GM19467 (cell line): ENCODE data around the gene EPS15.
"Not testable (repeated sequence)": the region's sequence is repeated elsewhere in the genome, so short reads cannot be mapped to it uniquely, and the experiment has no call there.

Experiments used
- ATAC-seq: cut with Tn5 transposase; IDR thresholded peaks from one replicate; pipeline ENCODE4 v1.9.1; 2021; ENCODE audit warnings: mild to moderate bottlenecking, moderate library complexity; ENCODE audit not compliant: unreplicated experiment

Gene EPS15

DNA sequence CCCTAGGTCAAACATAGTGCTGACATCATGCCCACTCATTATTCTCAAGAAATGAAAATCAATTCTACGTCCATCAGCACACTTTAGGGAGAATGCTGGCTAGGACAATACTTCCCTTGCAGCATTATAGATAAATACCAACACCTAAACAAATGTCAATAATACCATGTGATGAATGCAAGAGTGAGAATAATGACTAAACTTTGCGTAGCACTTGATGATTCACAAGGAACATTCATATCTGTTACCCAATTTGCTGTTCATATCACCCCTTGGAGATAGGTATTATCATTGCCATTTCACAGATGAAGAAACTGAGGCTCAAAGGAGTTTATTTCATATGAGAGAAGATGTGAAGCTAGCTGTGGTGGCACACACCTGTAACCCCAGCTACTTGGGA lies 24.8 kb upstream of the EPS15 start:
- no peak for ATAC-seq

DNA sequence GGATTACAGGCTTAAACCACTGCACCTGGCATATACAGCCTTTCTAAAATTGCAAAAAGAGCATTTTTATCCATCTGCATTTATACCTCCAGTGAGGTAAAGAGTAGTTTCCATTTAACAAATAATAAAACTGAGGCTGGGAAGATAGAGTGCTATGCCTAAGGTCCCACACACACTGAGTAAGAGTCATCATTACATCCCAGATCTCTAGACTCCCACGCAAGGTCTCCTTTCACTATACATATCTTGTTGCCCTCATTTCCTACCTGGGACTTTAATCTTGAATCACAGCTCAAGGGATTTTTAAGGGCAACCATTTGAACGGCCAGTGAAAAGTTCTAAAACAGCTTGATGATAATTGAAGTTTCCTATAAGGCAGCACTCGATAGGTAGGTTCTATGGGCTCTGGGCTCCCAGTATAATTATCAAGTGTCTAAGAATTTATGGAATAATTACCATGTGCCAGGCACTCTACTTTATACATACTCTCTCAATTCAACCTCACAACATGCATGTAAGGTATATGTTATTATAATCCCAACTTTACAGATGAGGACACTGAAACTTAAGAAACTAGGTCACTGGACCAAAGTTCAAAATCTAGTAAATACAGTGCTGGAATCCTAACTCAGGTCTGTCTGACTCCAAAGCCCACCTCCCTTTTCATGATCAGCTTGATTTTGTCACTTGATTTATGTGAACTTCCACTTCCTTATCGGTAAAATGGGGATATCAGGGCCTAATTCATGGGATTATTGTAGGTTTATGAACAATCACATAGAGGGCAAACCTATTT lies 23.3 kb upstream of the EPS15 start:
- no peak for ATAC-seq

DNA sequence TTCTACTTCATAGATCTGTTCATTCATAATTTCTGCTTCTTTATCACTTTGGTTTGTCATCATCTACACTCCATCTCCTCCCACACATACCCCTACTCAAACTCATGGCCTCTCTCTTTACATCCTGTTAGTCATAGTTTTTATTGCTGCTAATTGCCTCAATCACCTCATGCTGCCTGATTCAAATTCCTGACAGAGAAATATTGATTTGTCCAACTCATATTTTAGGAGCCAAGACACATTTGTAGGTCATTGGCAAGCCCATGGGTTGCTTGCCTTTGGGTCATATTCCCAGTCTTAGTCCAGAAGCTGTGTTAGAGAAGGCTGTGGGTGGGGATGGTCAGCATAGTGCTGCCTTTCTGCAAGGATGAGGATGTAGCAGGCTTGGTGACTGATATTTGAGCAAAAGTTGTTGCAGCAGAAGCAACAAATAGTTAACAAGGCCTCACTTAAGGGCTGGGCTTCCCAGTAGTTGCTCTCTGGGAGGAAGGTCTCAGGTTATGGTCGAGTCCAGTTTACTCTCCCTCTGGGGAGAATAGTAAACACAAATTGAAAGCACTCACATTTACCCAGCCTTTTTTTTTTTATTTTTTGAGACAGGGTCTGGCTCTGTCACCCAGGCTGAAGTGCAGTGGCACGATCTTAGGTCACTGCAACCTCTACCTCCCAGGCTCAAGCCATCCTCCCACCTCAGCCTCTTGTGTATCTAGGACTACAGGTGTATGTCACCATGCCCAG lies 22.4 kb upstream of the EPS15 start:
- ATAC-seq = no peak

DNA sequence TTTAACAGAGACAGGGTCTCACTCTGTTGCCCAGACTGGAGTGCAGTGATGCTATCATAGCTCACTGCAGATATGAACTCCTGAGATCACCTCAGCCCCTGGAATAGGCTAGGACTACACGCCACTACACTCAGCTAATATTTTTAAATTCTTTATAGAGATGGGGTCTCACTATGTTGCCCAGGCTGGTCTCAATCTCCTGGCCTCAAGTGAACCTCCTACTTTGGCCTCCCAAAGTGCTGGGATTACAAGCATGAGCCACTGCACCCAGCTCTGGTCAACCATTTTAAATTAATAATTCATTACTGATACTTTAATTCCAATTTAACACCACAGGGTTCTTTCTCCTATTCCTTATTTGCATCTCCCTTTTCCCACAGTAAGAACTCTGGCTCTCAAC lies 18.5 kb upstream of the EPS15 start:
- ATAC-seq = no peak

DNA sequence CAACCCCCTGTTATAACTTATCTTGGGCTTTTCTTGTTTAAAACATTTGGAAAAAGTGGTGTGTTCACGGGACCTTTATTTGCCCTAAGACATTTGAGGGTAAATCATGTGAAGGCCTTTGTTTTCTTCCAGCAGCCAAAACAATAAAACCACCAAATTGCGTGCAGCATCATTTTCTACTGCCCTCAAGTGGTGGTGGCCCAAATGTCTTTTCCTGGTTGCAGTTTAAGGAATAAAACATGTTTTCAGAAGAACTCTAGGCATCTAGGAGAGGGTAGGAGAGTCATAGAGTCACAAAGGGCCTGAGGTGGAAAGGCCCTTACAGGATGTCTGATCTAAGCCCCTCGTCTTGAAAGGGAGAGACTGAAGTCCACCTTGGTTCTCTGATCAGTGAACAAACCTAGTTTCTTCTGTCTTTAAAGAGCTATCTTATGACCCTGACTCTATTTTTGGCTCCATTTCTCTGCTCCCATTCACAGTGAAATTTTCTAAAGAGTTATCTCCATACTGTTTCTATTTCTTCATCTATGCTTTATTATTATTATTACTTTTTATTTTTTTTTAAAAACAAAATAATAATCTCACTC lies 16.0 kb upstream of the EPS15 start:
- no peak for ATAC-seq

DNA sequence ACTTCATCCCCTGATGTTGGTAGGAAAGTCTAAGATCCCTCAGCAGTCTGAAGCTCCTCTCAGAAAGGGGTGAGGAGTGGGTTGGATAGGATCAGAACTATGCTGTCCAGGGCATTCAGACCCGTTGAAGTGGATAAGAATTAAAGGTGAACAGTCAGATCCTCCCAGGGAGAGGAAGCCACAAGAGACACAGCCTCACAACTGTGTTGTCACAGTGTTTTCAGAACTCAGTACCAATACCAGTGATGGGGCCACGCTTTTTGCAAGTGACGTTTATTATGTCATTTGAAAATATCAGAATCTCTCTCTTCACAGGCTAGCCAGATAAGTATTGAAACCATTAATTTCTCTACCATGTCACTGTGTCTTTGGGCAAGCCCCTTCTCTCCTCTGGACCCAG lies 15.4 kb upstream of the EPS15 start:
- ATAC-seq = no peak

DNA sequence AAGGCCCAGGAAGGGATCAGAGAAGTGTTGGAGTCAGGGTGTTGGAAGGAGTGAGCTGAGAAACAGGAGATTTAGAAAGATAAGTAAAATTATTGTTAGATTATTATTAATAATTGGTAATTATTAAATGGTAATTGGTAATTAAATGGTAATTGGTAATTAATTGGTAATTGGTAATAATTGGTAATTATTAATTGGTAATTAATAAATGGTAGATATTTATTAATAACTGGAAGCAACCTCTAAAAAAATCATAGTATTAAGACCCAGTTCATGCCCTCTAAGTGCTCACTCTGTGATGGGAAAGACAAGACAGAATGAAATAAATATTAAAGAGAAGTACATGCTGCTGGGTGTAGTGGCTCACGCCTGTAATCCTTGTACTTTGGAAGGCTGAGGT lies 13.8 kb upstream of the EPS15 start:
- no peak for ATAC-seq

DNA sequence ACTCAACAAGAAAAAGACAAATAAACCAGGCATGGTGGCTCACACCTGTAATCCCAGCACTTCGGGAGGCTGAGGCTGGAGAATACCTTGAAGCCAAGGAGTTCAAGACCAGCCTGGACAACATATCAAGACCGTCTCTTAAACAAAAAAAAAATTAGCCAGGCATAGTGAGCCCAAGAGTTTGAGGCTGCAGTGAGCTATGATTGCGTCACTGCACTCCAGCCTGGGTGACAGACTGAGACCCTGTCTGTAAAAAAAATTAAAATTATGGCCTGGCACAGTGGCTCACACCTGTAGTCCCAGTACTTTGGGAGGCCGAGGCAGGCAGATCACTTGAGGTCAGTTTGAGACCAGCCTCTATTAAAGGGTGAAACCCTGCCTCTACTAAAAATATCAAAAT lies 11.4 kb upstream of the EPS15 start:
- ATAC-seq = not testable (repeated sequence)

DNA sequence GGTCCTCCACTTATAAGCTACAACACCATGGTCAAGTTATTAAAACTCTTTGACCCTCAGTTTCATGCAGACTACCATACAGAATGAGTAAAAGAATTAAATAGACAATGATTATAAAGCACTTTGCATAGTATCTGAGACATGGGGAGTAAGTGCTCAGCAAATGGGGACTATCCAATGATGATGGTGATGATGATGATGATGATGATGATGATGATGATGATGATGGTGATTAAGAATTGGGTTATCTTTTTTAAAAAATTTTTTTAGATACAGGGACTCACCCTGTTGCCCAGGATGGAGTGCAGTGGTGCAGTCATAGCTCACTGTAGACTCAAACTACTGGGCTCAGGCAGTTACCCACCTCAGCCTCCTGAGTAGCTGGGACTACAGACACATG lies 8.1 kb upstream of the EPS15 start:
- no peak for ATAC-seq

DNA sequence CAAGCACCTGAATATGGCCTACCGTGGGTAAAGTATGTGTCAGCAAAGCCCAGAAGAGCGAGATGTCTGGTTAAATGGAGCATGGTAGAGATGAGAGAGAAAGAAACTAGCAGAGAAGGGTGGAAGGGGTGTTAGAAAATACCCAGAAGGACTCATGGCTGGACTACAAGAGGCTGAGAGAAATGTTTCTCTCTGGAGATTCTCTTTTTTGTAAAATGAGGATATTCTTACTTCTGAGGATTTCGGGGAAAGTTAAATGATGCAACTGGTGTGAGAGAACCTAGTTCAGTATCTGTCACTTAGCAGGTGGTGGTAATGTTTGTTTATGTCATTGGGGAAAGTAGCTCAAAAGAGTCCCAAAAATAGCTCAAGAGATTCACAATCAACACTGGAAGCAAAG lies 7.2 kb upstream of the EPS15 start:
- ATAC-seq = no peak

DNA sequence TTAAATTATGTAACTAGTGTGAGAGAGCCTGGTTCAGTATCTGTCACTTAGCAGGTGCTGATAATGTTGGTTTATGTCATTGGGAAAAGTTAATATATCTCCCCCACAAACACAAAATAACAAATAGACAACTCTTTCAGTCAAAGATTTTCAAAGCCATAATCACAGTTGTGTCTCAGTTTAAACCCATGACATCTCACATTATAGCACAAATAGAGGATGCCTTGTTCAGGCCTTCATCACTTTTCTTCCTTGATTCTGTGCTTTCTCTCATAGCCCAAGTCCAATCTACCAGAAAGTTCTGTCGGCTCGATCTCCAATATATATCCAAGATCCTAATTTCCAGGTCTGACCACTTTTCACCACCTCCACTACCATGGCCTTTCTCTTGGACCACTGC lies 6.2 kb upstream of the EPS15 start:
- no peak for ATAC-seq

DNA sequence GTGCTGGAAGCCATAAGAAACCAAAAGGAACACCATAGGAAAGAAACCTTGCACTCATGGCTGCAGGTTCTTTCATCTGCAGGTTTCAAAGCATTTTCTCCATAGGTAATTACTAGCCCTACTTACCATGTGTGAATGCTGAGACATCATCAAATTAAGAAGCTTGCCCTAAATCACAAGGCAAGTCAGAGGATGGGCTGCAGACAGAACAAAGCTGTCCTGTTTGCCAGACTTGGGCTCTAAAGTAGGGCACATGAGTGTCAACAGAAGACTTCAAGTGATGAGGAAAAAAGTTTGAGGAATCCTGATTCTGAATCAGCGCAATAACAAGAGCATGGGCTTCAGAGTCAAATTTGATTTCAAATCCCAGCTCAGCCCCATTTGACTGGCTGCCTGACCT lies 5.8 kb upstream of the EPS15 start:
- ATAC-seq = no peak

DNA sequence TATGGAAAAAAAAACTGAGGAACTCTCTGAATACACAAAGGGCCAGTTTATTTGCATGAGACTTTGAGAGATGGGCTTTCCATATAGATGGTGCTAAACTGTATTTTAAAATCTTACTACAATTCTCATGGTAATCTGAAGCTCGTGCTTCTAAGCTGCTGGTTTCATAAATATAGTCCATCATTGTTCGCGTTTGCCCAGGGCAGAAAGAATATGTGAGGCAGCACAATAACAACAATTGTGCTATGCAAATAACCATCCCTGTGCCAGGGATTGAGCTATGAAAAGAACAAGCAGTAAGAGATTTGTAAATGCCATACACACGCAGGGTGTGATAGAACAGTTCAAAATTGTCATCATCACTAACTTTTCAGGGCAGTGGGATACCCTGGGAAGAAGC lies 4.9 kb upstream of the EPS15 start:
- no peak for ATAC-seq

DNA sequence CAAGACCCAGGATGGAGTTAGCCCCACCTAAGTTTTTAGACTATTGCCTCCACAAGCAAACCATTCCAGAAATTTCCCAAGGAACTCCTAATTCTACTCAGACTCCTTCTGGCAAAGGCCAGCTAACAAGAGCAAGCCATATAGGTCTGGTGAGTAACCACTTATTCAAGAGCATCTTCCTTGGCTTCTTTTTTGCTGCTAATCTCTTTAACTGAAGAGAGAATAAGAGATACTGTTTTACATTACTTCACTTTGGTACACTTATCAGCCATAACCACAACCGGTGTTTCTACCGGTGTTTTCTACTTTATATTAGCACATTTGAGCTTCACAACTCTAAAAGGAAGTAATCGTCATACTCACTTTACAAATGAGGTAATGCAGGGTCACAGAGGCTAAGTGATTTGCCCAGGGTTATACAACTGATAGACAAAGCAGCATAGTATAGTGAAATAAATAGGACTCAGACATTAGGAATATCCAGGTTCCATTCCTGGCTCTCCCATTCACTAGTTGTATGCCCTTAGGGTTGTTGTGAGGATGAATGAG lies 1.7 kb upstream of the EPS15 start:
- no peak for ATAC-seq

DNA sequence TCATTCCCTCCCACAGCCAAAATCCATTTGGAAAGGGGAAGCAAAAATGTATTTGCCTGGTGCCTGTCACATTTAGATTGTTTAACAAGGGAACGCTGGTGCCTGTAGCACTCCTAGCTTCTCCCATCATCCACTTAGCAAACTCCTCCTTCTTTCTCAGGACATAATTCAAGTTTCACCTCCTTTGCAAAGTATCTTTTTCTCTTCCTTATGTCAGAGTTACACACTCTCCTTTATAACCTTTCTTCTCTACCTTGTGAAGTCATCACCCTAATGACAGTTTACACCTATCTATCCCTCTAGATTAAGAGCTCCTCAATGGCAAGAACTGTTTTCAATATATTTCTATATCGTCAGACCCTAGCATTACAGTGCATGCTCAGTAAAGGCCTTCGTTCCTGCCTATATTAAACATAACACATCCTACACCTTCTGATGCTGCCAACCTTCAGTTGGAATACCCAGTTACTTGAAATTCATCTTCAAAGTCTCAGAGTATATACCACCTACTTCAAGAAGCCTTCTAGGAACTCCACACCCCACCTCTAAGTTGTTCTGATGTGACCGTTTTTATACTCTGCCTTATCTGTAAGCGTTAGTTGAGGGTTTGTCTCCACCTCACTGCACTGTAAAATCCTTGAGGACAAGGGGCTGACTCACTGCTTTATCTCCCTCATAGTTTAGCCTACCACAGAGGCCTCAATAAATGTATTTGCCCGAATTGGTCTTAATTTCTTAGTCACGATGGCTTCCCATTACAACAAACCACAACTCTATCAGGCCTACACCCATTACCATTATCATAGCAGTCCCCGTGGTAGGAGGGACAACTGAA lies 1.0 kb upstream of the EPS15 start:
- ATAC-seq = no peak

DNA sequence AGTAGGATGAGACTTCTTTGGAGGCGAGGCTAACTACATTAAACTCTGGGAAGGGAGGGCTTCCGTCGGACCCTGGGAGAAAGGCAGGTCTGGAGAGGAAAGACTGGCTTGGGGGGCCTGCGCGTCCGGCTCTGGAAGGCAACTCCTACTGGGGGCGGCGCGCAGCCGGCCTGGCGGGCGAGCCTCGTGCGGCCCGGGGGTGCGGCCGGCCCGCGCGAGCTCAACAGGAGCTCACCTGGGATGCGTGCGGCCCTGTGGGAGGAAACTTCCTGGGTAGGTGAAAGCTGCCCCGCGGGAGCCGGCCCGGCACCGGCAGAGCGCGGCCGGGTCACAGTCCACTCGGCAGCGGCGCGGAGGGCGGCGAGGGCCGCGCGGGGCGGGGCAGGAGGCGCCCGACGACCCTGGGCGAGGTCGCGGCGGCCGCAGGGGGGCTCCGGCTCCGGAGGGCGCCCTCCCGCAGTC lies 449 bp downstream of the EPS15 start:
- ATAC-seq = peak; percentile 35

DNA sequence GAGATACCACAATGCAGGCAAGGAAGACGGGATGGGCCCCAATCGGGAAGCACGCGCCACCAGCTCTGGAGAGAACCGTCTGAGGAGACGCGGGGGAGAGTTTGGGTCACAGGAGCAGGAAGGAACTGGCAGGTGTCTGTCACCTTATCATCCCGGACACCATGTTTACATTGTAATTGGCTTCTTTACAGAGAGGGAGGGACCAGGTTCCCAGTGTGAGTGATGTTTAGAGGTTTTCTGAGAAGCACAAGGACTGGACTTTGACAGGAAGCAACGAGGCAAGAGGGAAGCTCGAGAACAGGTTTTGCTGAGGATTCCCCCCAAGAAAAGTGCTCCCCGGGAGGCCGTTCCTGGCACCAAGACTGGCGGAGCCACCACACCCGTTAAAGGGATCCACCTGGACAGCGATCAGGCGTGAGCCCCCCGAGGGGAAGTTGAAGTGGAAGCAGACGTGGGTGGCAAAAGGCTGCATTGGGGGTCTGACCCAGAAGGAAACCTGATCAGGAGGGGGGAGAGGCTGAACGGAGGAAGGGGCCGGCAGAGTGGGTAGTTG lies 957 bp downstream of the EPS15 start:
- ATAC-seq = peak; percentile 35

DNA sequence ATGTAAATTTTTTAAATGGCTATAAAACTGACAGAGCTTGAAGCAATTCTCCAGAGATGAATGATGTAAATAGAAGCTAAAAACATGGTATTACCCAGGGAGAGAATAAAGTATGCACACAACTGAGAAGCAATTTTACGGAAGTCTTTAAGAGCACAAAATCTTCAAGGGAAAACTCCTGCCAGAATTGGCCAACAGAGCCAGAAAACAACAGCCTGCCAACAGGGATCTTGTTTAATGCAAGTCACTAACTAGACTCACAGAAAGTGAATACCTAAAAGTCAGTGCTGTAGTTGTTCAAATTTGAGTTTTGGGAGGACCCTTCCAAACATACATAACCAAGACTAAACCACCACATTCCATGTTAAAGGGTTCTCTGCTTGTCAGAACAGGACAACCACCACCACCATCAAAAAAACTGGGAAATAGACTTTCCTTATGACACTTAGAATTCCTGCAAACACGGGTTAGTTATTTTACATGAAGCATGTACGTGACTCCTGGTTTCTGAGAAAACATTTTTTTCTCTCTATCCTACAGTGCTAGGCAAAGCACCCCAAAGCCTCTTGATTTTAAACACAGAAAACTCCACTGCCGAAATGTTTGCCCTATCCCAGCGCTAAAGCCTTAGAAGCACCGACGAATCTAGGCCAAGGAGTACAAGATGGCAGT lies 1.6 kb downstream of the EPS15 start:
- ATAC-seq = no peak

DNA sequence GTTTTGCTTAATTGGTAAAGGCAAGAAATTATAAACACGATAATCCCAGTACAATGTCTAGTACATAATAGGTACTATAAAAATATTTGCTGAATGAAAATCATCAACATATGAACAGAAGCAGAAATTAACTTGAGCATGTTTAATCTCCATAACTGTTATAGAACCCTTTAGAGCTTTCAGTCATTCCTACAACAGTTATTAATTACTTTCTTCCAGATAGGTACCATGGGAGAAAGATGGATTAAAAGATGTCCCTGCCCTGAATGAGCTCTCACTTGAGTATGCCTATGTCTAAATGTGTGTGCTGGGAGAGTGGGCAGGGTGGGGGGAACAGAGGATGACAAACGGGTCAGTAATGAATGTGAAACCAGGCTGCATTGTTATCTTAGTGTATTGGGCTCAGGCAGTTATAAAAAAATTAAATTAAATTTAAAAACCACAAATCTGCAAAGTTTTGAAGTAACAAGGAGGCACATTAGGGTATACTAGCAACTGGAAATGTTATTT lies 2.4 kb downstream of the EPS15 start:
- ATAC-seq = no peak
